Measurements from ENCODE around the gene UTP15.

Gene UTP15

GRCh38 chr5:73565969-73566547 is 515 bp downstream of the UTP15 start:
- no peak for ATAC-seq

- ATAC-seq: no peak
Measured at GRCh38 chr5:73582285-73583145, 17.0 kb downstream of the UTP15 start.

DNA sequence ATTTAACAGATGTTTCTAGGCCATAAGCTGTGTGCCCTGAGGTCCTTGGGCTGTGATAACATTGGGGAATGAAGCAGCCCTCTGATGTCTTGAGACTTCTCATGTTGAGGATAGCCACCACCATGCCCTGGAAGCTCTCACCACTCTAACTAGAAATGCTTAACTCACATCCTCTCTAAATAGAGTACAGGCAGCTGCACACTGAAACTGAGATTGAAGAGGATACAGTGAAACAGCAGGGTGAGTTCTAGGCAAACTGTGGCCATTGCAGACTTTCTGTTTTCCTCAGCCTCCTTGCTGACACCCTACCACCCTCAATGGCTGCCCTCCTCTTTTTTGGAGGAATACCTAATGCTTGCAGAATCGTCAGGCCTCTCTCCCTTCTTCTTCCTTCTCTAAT is 22.4 kb downstream of the UTP15 start:
- no peak for ATAC-seq

- peak in 1 of 2 donors; percentile 53 for ATAC-seq
Measured at GRCh38 chr5:73591102-73591695, 25.7 kb downstream of the UTP15 start.

DNA sequence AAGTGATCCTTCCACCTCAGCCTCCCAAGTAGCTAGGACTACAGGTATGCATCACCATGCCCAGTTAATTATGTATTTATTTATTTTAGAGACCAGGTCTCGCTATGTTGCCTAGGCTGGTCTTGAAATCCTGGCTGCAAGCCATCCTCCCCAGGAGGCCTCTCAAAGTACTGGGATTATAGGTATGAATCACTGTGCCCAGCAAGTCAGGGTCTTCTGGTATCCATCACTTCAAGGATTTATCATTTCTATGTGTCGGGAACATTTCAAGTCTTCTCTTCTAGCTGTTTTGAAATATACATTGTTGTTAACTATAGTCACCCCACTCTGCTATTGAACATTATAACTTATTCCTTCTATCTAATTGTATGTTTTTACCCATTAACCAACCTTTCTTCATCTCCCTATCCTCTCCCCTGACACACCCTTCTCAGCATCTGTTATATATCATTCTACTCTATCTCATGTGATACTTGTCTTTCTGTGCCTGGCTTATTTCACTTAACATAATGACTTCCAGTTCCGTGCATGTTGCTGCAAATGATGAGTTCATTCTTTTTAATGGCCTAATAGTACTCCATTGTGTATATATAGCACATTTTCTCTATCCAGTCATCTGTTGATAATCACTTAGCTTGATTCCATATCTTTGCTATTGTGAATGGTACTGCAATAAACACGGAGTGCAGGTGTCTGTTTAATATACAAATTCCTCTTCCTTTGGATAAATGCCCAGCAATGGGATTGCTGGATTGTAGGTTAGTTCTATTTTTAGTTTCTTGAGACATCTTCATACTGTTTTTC is 26.4 kb downstream of the UTP15 start:
- no peak for ATAC-seq

DNA sequence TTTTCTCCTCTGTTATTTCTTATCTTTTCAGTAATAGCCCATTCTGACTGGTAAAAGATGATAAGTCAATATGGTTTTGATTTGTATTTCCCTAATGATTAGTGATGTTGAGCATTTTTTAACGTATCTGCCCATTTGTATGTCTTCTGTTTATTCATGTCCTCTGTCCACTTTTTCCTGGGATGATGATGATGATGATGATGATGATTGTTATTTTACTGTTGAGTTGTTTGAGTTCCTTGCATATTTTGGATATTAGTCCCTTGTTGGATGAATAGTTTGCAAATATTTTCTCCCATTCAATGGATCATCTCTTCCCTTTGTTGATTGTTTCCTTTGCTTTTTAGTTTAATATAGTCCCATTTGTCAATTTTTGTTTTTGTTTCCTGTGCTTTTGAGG is 27.0 kb downstream of the UTP15 start:
- no peak for ATAC-seq

DNA sequence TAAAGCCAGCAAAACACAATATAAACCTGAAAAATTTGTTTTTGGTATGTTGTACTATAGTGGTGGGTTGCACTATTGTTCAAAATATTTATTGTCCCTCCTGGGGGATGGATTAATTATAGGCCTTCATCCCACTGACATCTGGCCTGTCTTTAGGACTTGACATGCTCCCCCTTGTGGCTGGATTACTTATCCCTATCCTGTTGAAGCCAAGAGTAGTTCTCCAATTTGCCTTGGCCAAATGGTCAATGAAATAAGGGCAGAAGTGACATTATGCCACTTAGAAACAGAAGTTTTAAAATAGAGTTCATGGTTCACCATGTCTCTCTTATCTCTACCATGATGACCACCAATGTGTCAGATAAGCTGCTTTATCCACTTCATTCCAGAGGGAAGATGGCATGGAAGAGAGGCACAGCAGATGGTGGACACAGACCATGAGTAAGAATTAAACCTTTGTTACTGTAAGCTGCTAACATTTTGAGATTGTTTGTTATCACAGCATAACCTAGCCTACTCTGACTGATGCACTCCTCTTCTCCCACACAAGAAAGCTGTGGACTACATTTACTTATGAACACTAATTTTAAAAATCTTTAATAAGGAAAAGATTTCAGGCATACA is 31.3 kb downstream of the UTP15 start:
- ATAC-seq: no peak

DNA sequence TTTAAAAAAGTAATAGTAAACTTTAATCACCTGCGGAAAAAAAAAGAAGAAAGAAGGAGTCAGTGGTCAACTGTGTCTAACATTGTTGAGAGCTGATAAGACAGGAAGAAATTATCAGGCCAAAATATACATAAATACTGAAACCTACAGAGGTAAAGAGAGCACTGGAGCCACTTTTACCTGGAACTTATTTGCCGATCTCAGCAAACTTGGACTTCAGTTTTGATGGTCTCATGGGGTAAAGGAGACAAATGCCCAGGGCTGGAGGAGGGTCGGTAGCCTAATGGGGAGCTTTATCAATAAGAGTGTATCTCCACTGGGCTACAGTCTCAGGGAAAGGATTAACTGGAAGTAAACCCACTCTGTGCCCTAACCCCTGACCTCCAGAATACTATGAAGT is 33.8 kb downstream of the UTP15 start:
- ATAC-seq: no peak

DNA sequence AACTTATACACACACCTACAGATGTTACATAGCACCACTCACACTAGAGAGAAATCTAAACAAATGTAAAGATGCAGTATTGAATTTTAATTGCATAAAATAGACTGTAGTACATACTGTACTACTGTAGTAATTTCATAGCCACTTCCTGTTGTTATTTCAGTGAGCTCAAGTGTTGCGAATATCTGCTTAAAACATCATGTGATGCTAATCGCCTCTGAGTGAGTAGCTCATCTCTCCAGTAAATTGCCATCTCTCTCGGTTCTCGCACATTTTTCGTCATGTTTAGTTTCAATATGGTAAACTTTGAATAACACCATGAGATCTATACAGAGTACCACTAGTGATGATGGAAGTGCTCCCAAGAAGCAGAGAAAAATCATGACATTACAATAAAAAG is 38.5 kb downstream of the UTP15 start:
- no peak for ATAC-seq

GRCh38 chr5:73605223-73606087 is 39.9 kb downstream of the UTP15 start:
- ATAC-seq: no peak

DNA sequence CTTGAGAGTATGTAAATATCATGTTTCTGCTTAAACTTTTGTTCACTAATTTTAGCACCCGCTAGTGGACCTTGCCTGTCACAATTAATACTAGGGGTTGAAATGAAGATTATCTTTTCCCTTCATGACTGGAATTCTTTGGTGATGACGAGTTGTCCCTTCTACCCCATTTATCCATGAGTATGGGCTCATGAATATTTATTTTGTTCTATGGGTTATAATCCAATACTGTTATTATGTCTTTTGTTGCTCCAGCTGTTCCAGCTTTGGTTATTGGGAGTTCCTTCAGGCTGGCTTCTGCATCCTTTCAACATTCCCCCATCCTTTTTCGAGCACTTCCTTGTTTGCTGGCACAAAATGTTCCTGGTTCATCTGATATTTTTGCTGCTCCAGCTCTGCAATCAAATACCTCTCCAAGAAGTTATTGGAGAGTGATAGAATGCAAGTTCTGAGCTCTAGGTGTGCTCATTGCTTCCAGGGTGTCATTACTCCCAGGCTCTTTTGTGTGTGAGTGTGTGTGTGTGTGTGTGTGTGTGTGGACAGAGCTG is 40.7 kb downstream of the UTP15 start:
- no peak for ATAC-seq

DNA sequence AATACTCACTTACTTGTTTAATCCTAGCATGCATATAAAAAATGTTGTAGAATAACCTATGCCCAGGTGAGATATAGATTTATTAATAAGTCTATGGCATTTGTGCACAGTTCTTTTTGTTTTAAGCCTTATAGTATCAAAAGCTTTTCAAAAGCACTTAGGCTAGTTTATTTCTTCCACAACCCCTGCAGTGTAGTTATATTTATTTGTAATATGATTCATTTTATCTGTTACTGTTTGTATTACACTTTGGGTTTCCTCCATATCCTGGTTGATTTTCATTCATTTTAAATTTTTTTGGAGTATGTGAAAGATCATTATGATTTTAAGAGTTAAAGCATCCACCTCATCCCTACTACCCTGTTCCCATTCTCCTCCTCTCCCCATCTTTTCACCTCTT is 41.7 kb downstream of the UTP15 start:
- ATAC-seq: no peak

- no peak for ATAC-seq
Measured at GRCh38 chr5:73612799-73613198, 47.3 kb downstream of the UTP15 start.

GRCh38 chr5:73615085-73615484 is 49.5 kb downstream of the UTP15 start:
- no peak for ATAC-seq

DNA sequence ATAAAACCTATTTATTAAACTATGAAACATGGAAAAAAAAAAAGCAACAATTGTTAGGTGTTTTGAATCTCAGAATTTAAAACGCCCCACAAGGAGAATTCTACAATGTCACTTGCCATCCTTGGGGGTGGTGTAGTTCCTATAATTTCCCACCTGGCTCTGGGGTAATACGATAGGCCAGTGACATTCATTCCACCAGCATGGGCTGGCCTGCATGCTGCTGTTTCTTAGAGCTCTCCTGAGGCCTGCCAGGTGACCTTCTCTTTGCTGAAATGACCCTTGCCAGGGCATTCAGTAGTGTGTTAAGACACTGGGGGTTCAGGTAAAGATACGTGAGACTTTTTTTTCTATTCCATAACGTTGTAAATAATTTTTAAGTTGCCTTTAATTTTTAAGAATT is 50.4 kb downstream of the UTP15 start:
- no peak for ATAC-seq

DNA sequence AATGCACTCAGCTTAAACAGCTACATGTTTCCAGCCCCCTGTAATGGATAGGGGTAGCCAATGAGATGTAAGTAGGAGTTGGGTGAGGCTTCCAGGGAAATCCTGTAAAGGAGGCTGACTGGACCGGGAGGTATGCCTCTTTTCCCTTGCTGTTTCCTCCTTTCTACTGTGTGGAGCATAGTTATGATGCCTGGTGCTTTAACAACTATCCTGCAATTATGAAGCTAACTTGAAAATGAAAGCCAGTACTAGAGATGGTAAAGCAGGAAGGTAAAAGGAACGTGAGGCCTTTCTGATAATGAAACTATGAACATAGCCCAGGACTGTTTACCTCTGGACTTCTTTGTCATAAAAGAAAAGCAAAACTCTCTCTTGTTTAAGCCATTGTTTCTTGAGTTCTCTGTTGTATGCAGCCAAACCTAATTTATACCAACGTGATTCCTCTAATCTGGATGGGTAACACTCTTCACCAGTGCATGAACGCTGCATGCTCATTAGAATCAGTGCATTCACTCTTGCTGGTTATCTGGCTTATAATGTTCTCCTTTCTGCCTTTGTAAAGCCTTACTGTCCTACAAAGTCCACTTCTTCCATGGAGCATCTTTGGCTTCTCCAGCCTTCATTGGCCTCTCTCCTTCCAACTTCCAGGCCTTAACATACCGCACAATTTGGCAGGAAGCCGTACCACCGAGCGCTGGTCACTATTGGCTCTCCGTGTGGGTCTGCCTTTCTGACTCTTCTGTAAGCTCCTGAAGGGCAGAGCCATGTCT is 52.2 kb downstream of the UTP15 start:
- ATAC-seq: no peak

DNA sequence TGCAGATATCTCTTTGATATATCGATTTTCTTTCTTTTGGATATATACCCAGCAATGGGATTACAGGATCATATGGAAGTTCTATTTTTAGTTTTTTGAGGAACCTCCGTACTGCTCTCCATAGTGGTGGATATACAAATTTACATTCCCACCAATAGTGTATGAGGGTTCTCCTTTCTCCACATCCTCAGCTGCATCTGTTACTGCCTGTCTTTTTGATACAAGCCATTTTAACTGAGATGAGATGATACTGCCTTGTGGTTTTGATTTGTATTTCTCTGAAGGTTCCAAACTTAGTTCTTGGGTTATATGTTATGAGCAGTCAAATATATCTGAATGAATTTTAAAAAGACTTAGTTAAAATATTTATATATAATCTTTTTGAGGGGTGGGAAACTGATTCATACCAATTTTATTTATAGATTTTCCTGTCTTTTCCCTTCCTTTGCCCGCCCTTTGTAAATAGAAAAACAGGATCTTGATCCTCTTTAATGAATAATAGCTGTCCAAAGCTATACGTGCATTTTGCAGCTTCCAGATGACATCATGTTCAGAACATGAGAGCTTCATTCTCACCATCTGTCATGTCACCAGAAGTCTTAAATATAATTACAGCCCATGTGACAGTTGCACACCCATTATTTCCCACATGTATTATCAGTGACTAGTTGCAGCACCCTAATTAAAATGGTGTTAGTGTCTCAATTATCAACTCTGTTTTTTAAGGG is 54.2 kb downstream of the UTP15 start:
- ATAC-seq: no peak

DNA sequence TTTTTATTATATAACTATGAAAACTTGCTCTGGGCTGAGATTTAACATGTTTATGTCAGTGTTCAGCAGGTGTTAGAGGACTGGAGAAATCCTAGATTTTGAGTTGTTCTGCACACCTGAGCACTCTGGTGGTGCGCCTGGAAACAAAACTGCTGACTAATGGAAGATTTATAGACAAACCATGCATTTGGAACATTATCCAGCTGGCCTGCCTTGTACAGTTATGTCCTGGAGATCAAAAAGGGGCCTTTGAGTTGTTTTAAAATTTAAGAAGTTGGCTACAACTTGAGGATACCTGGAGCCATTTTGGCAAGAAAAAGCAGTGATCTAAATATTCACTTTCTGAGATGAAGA is 54.8 kb downstream of the UTP15 start:
- no peak for ATAC-seq

DNA sequence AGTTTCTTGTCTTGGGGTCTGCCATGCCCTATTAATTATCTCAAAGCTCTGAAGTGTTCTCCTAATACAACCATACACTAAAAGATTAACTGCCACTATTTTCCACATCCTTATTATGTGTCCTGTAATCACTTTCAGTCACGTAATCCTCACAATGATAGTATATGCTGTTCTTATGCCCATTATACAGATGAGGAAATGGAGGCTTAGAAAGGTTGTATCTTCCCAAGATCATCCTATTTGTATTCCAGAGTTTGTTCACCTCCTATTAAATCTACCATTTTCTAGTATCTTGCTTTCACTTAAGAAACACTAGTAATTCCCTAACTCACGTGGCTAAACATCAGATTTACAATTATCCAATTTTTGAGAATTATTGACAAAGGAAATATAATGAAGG is 57.5 kb downstream of the UTP15 start:
- ATAC-seq: no peak

DNA sequence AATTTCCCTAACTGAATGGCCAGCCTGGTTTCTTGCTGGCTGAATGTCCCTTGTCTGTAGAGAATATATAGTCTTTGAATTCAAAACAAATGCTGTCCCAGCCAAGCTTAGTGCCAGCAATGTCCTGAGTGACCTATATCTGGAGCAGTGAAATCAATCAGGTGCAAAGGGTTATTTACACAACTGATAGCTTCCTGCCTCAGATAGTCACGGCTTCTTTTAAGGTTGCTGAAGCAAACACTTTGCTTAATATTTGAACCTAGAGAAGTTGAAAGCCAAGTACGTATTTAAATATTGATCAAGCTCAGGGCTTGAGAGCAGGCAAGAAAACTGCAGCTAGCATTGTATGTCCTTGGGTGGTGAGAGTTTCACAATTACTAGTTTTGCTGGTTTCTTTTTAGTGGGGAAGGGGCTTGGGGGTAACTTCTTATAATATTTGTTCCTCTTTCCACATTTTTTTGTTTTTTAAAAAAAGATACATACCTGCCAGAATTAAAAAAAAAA is 58.4 kb downstream of the UTP15 start:
- ATAC-seq: no peak

All from activated CD4-positive, CD25-positive, alpha-beta regulatory T cell treated with anti-CD3 and anti-CD28 coated beads, Interleukin-2, amount 50 U/mL, for 24 hours (primary cell).